A673 (cell line): ENCODE measurements around the gene DLL3. TPM values are rescaled to one million over a fixed set of nuclear protein-coding genes. Genes with fewer than 3 reads are reported as not detected.
"Not testable (repeated sequence)": the region's sequence is repeated elsewhere in the genome, so short reads cannot be mapped to it uniquely, and the experiment has no call there.

Experiments
- Bru-seq: library from RNA; stranded (reverse); fragments of 400-500 nt; gene quantifications from one replicate; lab custom pipeline; 2021; lab: Mats Ljungman, UMichigan
- BruChase-seq, 2 experiments: library from RNA; stranded (reverse); fragments of 400-500 nt; gene quantifications; one replicate each; lab custom pipeline; 2021; lab: Mats Ljungman, UMichigan
- BruUV-seq: library from RNA; stranded (reverse); fragments of 400-500 nt; replicated peaks from 2 replicates; lab custom pipeline; 2021; lab: Mats Ljungman, UMichigan
- CTCF ChIA-PET: fragments of 300-600 bp; sonication (Branson Sonifier 250); formaldehyde crosslinking; loops from one replicate; lab custom pipeline; 2022; ENCODE audit warnings: antibody characterized with exemption; lab: Charles Lee
- POLR2A ChIA-PET: fragments of 300-600 bp; sonication (Branson Sonifier 250); formaldehyde crosslinking; loops from one replicate; lab custom pipeline; 2022; ENCODE audit warnings: antibody characterized with exemption; ENCODE audit not compliant: low non-redundant PET; lab: Charles Lee
- DNase-seq: peaks from one replicate; pipeline ENCODE4 v3.0.0-alpha.2; 2015; ENCODE audit warnings: low spot score
- H3K27ac ChIP-seq: fragments of 200-600 bp; sonication (generic); 2 replicates; pipeline ENCODE4 v1.5.1; 2016; ENCODE audit warnings: mixed run types, low read depth, mild to moderate bottlenecking, mixed read lengths, antibody characterized with exemption, low read length; ENCODE audit not compliant: poor library complexity, severe bottlenecking
- H3K27me3 ChIP-seq: fragments of 200-600 bp; sonication (generic); replicated peaks from 2 replicates; pipeline ENCODE4 v1.6.1; 2017; ENCODE audit warnings: mixed run types, low read depth, mild to moderate bottlenecking, mixed read lengths, antibody characterized with exemption, low read length; ENCODE audit not compliant: insufficient read depth, poor library complexity
- H3K36me3 ChIP-seq: fragments of 200-600 bp; sonication (generic); 2 replicates; pipeline ENCODE4 v1.6.1; 2016; ENCODE audit warnings: mixed run types, mild to moderate bottlenecking, mixed read lengths, antibody characterized with exemption, low read length; ENCODE audit not compliant: insufficient read depth, poor library complexity, severe bottlenecking
- H3K4me1 ChIP-seq: fragments of 200-600 bp; sonication (generic); 2 replicates; pipeline ENCODE4 v1.6.1; 2017; ENCODE audit warnings: mixed run types, mild to moderate bottlenecking, mixed read lengths, antibody characterized with exemption, low read length; ENCODE audit not compliant: insufficient read depth, poor library complexity, severe bottlenecking
- H3K4me3 ChIP-seq: fragments of 200-600 bp; sonication (generic); 2 replicates; pipeline ENCODE4 v1.5.1; 2016; ENCODE audit warnings: low read depth, mixed run types, mild to moderate bottlenecking, mixed read lengths, low read length; ENCODE audit not compliant: poor library complexity, severe bottlenecking
- H3K9me3 ChIP-seq: fragments of 200-600 bp; sonication (generic); 2 replicates; pipeline ENCODE4 v1.6.1; 2016; ENCODE audit warnings: mixed run types, low read depth, mild to moderate bottlenecking, mixed read lengths, antibody characterized with exemption, low read length; ENCODE audit not compliant: poor library complexity, severe bottlenecking
- CTCF ChIP-seq: fragments of 300-800, 200-600 bp; sonication (generic); conservative IDR thresholded peaks from 2 replicates; pipeline ENCODE4 v1.5.1; 2017; ENCODE audit warnings: low read depth, mild to moderate bottlenecking, antibody characterized with exemption, low read length, moderate library complexity, mixed read lengths
- EZH2 ChIP-seq: fragments of 200-600 bp; sonication (generic); IDR thresholded peaks from 2 replicates; pipeline ENCODE4 v1.6.1; 2017; ENCODE audit warnings: borderline replicate concordance, low read depth, mild to moderate bottlenecking, mixed read lengths, antibody characterized with exemption, low read length; ENCODE audit not compliant: poor library complexity, severe bottlenecking
- intact Hi-C: fragments of 100-400 bp; cut with micrococcal nuclease; formaldehyde crosslinking; loops from one replicate; pipeline ENCODE4 v1.10.0; 2022; ENCODE audit not compliant: unreplicated experiment
- long read RNA-seq: library from polyadenylated mRNA; stranded (forward); transcript quantifications from one replicate; pipeline ENCODE4 v2.0.0, GENCODE V29; 2022
- total RNA-seq: library from RNA; stranded (reverse); gene quantifications from 2 replicates; pipeline ENCODE4 v1.2.3, GENCODE V29; 2021

DLL3 gene, protein sequence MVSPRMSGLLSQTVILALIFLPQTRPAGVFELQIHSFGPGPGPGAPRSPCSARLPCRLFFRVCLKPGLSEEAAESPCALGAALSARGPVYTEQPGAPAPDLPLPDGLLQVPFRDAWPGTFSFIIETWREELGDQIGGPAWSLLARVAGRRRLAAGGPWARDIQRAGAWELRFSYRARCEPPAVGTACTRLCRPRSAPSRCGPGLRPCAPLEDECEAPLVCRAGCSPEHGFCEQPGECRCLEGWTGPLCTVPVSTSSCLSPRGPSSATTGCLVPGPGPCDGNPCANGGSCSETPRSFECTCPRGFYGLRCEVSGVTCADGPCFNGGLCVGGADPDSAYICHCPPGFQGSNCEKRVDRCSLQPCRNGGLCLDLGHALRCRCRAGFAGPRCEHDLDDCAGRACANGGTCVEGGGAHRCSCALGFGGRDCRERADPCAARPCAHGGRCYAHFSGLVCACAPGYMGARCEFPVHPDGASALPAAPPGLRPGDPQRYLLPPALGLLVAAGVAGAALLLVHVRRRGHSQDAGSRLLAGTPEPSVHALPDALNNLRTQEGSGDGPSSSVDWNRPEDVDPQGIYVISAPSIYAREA
- total RNA-seq (0.69 and 0.96 TPM in 2 replicates), Bru-seq, nascent RNA (percentile 17 among the genes with signal in this experiment), BruChase-seq, experiment 1, labeled RNA remaining after a 2-hour chase (percentile 20 among the genes with signal in this experiment), BruChase-seq, experiment 2, labeled RNA remaining after a 6-hour chase (percentile 12 among the genes with signal in this experiment)
- long read RNA-seq, partial matches to known transcripts, result 2 of 5 reads
- long read RNA-seq, other reads (novel, unspliced or antisense), result 3 of 5 reads

- CTCF ChIA-PET, result interaction anchor here (1.0 kb wide), 1 partner anchor 46 kb away, joined by 3 read pairs; no protein-coding TSS in a partner anchor
- Histone ChIP-seq H3K4me3 (peak within 1 kb of the TSS; percentile 26), H3K36me3 (no peaks in the 10 kb centered on the region), H3K9me3 (no peaks in the 10 kb centered on the region), H3K4me1 (peaks cover 13% of the 10 kb centered on the region), H3K27ac (no peak within 1 kb of the TSS), H3K27me3 (peaks cover 20% of the 10 kb centered on the region)
- intact Hi-C loops, result no loop called here
- POLR2A ChIA-PET, result no interaction called here
- TF ChIP-seq EZH2 (no peak), CTCF (no peak)
- DNase-seq, result peak; percentile 47
- no TSS peak for BruUV-seq
These were observed at the start of gene DLL3 for GRCh38 chr19:39498798-39499642. Gene DLL3 (plus strand): TSS chr19:39498947. CDS start chr19:39498975, 28 bp downstream.

DNA sequence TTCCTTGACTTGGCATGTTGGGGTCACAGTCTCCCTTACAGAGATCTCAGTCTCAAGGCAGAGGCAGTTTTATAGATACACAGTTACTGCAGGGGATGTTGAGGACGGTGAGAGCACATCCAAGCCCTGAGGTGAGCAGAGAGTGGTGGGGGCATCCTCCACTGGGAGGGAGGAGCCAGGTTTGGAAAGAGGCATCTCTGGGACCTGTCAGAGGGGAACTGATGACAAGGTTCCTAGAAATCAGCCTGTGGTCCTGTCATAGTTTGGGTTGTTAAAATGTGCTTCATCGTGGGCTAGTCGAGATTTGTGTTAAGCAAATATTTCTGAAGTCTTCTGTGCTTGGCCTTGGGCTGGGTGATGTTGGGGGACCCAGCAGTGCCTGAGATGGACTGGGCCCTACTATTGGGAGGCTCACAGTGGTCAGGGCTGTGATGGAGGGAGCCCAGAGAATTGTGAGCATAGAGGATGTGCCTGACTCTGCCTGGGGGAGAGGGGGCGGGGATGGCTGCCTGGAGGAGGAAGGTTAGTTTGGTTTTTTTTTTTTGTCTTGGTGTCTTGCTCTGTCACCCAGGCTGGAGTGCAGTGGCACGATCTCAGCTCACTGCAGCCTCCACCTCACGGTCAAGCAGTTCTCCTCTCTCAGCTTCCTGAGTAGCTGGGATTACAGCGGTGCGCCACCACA lies 49.5 kb upstream of the DLL3 start:
- CTCF ChIA-PET, result interaction anchor here (0.7 kb wide), 1 partner anchor 20 kb away, joined by 3 read pairs; no protein-coding TSS in a partner anchor

DNA sequence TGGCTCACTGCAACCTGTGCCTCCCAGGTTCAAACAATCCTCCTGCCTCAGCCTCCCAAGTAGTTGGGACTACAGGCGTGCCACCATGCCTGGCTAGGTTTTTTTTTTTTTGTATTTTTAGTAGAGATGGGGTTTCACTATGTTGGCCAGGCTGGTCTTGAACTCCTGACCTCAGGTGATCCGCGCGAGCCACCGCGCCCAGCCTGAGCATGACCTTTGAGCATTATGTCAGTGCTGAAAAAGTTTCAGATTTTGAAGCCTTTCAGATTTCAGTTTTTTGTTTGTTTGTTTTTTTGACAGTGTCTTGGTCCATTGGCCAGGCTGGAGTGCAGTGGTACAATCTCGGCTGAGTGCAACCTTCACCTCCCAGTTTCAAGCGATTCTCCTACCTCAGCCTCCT lies 47.5 kb upstream of the DLL3 start:
- H3K27ac ChIP-seq, DNase-seq, H3K4me1 ChIP-seq, POLR2A ChIA-PET, H3K27me3 ChIP-seq, intact Hi-C loops, H3K4me3 ChIP-seq, H3K9me3 ChIP-seq, CTCF ChIA-PET, BruUV-seq: not testable (repeated sequence)
- H3K36me3 ChIP-seq, result peaks cover 17% of the 10 kb centered on the region

More for the DNA sequence above, 49.5 kb upstream of the DLL3 start:
- BruUV-seq, result no TSS peak
- no peak overlapping the region for H3K27ac ChIP-seq
- H3K4me3 ChIP-seq, result no peak overlapping the region
- no peak for DNase-seq
- H3K36me3 ChIP-seq, result peaks cover 9% of the 10 kb centered on the region
- POLR2A ChIA-PET, result no interaction called here
- no peaks in the 10 kb centered on the region for H3K27me3 ChIP-seq
- peaks cover 10% of the 10 kb centered on the region for H3K4me1 ChIP-seq
- intact Hi-C loops, result no loop called here
- H3K9me3 ChIP-seq, result no peaks in the 10 kb centered on the region
- TF ChIP-seq EZH2 (no peak), CTCF (no peak)
